Measurements from ENCODE around the gene LY6G5C. TPM values are rescaled to one million over a fixed set of nuclear protein-coding genes. Genes with fewer than 3 reads are reported as not detected.

The LY6G5C gene
- total RNA-seq, 1 experiment from 2014 or later = not detected

Other genes with a start within 250 kb of the LY6G5C start
- gene MICB, start 182.9 kb downstream of the LY6G5C start, total RNA-seq (2014; rRNA removed; shearing (Covaris generic); ENCODE audit: low replicate concordance) = 13.1 and 17.6 TPM in 2 replicates
- gene MCCD1, start 152.1 kb downstream of the LY6G5C start, total RNA-seq (2014; rRNA removed; shearing (Covaris generic); ENCODE audit: low replicate concordance) = not detected in 2 replicates
- 389 and 536 TPM in 2 replicates for gene DDX39B, start 139.1 kb downstream of the LY6G5C start, total RNA-seq (2014; rRNA removed; shearing (Covaris generic); ENCODE audit: low replicate concordance)
- 2.1 and 3.4 TPM in 2 replicates for gene ATP6V1G2, start 134.5 kb downstream of the LY6G5C start, total RNA-seq (2014; rRNA removed; shearing (Covaris generic); ENCODE audit: low replicate concordance)
- gene NFKBIL1, start 133.5 kb downstream of the LY6G5C start, total RNA-seq (2014; rRNA removed; shearing (Covaris generic); ENCODE audit: low replicate concordance) = 19.7 and 29.3 TPM in 2 replicates
- gene LTA, start 108.8 kb downstream of the LY6G5C start, total RNA-seq (2014; rRNA removed; shearing (Covaris generic); ENCODE audit: low replicate concordance) = not detected in 2 replicates
- not detected in 2 replicates for gene TNF, start 105.5 kb downstream of the LY6G5C start, total RNA-seq (2014; rRNA removed; shearing (Covaris generic); ENCODE audit: low replicate concordance)
- not detected in 2 replicates for gene LTB, start 98.6 kb downstream of the LY6G5C start, total RNA-seq (2014; rRNA removed; shearing (Covaris generic); ENCODE audit: low replicate concordance)
- gene LST1, start 94.8 kb downstream of the LY6G5C start, total RNA-seq (2014; rRNA removed; shearing (Covaris generic); ENCODE audit: low replicate concordance) = not detected in 2 replicates
- gene NCR3, start 88.1 kb downstream of the LY6G5C start, total RNA-seq (2014; rRNA removed; shearing (Covaris generic); ENCODE audit: low replicate concordance) = not detected in 2 replicates
- not detected in 2 replicates for gene AIF1, start 65.8 kb downstream of the LY6G5C start, total RNA-seq (2014; rRNA removed; shearing (Covaris generic); ENCODE audit: low replicate concordance)
- gene PRRC2A, start 60.4 kb downstream of the LY6G5C start, total RNA-seq (2014; rRNA removed; shearing (Covaris generic); ENCODE audit: low replicate concordance) = 17.1 and 18.2 TPM in 2 replicates
- 82.2 and 194 TPM in 2 replicates for gene BAG6, start 28.4 kb downstream of the LY6G5C start, total RNA-seq (2014; rRNA removed; shearing (Covaris generic); ENCODE audit: low replicate concordance)
- gene APOM, start 25.2 kb downstream of the LY6G5C start, total RNA-seq (2014; rRNA removed; shearing (Covaris generic); ENCODE audit: low replicate concordance) = 0.56 TPM in 1 of 2 replicates, not detected in the other
- gene C6orf47, start 20.3 kb downstream of the LY6G5C start, total RNA-seq (2014; rRNA removed; shearing (Covaris generic); ENCODE audit: low replicate concordance) = 5.9 and 6.5 TPM in 2 replicates
- gene GPANK1, start 16.1 kb downstream of the LY6G5C start, total RNA-seq (2014; rRNA removed; shearing (Covaris generic); ENCODE audit: low replicate concordance) = 21.4 and 24.2 TPM in 2 replicates
- 88.8 and 99.8 TPM in 2 replicates for gene CSNK2B, start 15.0 kb downstream of the LY6G5C start, total RNA-seq (2014; rRNA removed; shearing (Covaris generic); ENCODE audit: low replicate concordance)
- 0.42 and 1.1 TPM in 2 replicates for gene LY6G5B, start 11.1 kb downstream of the LY6G5C start, total RNA-seq (2014; rRNA removed; shearing (Covaris generic); ENCODE audit: low replicate concordance)
- gene ABHD16A, start 22.3 kb upstream of the LY6G5C start, total RNA-seq (2014; rRNA removed; shearing (Covaris generic); ENCODE audit: low replicate concordance) = 19.4 and 43.4 TPM in 2 replicates
- not detected in 2 replicates for gene LY6G6F, start 25.8 kb upstream of the LY6G5C start, total RNA-seq (2014; rRNA removed; shearing (Covaris generic); ENCODE audit: low replicate concordance)
- gene LY6G6D, start 34.3 kb upstream of the LY6G5C start, total RNA-seq (2014; rRNA removed; shearing (Covaris generic); ENCODE audit: low replicate concordance) = not detected in 2 replicates
- gene LY6G6C, start 40.7 kb upstream of the LY6G5C start, total RNA-seq (2014; rRNA removed; shearing (Covaris generic); ENCODE audit: low replicate concordance) = not detected in 2 replicates
- gene MPIG6B, start 42.3 kb upstream of the LY6G5C start, total RNA-seq (2014; rRNA removed; shearing (Covaris generic); ENCODE audit: low replicate concordance) = not detected in 2 replicates
- 24.6 and 31.9 TPM in 2 replicates for gene DDAH2, start 48.2 kb upstream of the LY6G5C start, total RNA-seq (2014; rRNA removed; shearing (Covaris generic); ENCODE audit: low replicate concordance)
- gene CLIC1, start 55.5 kb upstream of the LY6G5C start, total RNA-seq (2014; rRNA removed; shearing (Covaris generic); ENCODE audit: low replicate concordance) = 571 and 764 TPM in 2 replicates
- 3.1 and 6.3 TPM in 2 replicates for gene MSH5, start 58.9 kb upstream of the LY6G5C start, total RNA-seq (2014; rRNA removed; shearing (Covaris generic); ENCODE audit: low replicate concordance)
- 2.5 TPM in 1 of 2 replicates, not detected in the other for gene SAPCD1, start 81.6 kb upstream of the LY6G5C start, total RNA-seq (2014; rRNA removed; shearing (Covaris generic); ENCODE audit: low replicate concordance)
- 0.13 and 0.84 TPM in 2 replicates for gene VWA7, start 96.3 kb upstream of the LY6G5C start, total RNA-seq (2014; rRNA removed; shearing (Covaris generic); ENCODE audit: low replicate concordance)
- 58.8 and 107 TPM in 2 replicates for gene VARS1, start 114.7 kb upstream of the LY6G5C start, total RNA-seq (2014; rRNA removed; shearing (Covaris generic); ENCODE audit: low replicate concordance)
- 57.0 and 58.4 TPM in 2 replicates for gene LSM2, start 125.9 kb upstream of the LY6G5C start, total RNA-seq (2014; rRNA removed; shearing (Covaris generic); ENCODE audit: low replicate concordance)
- gene HSPA1L, start 134.2 kb upstream of the LY6G5C start, total RNA-seq (2014; rRNA removed; shearing (Covaris generic); ENCODE audit: low replicate concordance) = 0.33 and 0.39 TPM in 2 replicates
- gene HSPA1A, start 134.5 kb upstream of the LY6G5C start, total RNA-seq (2014; rRNA removed; shearing (Covaris generic); ENCODE audit: low replicate concordance) = 32.5 and 71.8 TPM in 2 replicates
- 48.7 and 72.1 TPM in 2 replicates for gene HSPA1B, start 146.7 kb upstream of the LY6G5C start, total RNA-seq (2014; rRNA removed; shearing (Covaris generic); ENCODE audit: low replicate concordance)
- 11.7 and 14.6 TPM in 2 replicates for gene NEU1, start 181.8 kb upstream of the LY6G5C start, total RNA-seq (2014; rRNA removed; shearing (Covaris generic); ENCODE audit: low replicate concordance)
- not detected in 2 replicates for gene SLC44A4, start 197.9 kb upstream of the LY6G5C start, total RNA-seq (2014; rRNA removed; shearing (Covaris generic); ENCODE audit: low replicate concordance)
- 30.4 and 38.9 TPM in 2 replicates for gene EHMT2, start 216.6 kb upstream of the LY6G5C start, total RNA-seq (2014; rRNA removed; shearing (Covaris generic); ENCODE audit: low replicate concordance)
- gene ZBTB12, start 221.0 kb upstream of the LY6G5C start, total RNA-seq (2014; rRNA removed; shearing (Covaris generic); ENCODE audit: low replicate concordance) = 0.67 and 9.3 TPM in 2 replicates
- 0.13 and 0.20 TPM in 2 replicates for gene C2, start 246.7 kb upstream of the LY6G5C start, total RNA-seq (2014; rRNA removed; shearing (Covaris generic); ENCODE audit: low replicate concordance)